Activated CD8-positive, alpha-beta memory T cell treated with anti-CD3 and anti-CD28 coated beads, Interleukin-2, amount 50 U/mL, for 1 hour (primary cell): Measurements from ENCODE around the gene BCO2.

ENCODE experiments used
- DNase-seq: peaks from one replicate; pipeline ENCODE4 v3.0.0-alpha.2; 2020; ENCODE audit errors: extremely low read depth

BCO2 gene

GRCh38 chr11:112216561-112217105 is 41.3 kb downstream of the BCO2 start:
- DNase-seq, result no peak

- DNase-seq, result peak; percentile 18
Measured at GRCh38 chr11:112219476-112220232, 44.3 kb downstream of the BCO2 start.

DNA sequence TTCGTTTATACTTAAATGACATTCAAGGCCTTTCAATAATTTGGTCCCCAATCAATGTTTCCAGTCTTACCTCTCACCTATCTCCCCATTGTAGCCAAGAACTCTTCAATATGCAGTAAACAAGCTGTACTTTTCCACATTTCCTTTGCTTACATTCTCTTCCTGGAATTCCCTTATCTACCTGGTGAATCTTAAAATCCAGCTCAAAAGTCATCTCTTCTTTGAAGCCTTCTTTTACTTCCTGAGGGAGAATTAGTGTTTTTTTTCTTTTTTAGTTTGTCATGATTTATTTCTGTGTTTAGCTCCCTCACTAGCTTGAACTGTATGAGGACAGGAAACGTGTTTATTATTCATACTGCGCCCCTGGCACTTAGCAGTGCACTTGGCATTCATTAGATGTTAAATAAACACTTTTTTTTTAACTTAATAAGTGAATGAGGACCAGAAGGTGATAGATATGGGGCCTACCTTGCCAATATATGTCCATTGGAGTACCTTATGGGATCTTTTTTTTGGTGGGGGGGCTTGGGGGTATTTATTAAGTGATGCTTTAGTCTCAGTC is 46.0 kb downstream of the BCO2 start:
- no peak for DNase-seq

- DNase-seq, result no peak
Measured at GRCh38 chr11:112222303-112222702, 47.0 kb downstream of the BCO2 start.

DNA sequence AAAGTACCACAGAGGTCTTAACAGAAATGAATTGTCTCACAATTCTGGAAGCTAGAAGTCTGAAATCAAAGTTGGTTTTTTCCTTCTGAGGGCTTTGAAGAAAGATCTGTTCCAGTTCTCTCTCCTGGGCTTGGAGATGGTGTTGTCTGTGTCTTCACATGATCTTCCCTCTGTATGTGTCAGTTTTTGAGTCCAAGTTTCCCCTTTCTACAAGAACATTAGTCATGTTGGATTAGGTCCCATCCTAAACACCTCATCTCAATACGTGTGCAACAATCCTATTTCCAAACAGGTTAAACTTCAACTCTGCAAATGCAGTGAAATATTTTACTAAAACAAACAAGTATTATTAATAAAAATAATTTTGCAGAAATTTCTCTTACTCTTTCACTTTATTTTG is 47.8 kb downstream of the BCO2 start:
- DNase-seq, result no peak

- DNase-seq, result no peak
Measured at GRCh38 chr11:112223754-112224532, 48.6 kb downstream of the BCO2 start.

- no peak for DNase-seq
Measured at GRCh38 chr11:112225753-112226061, 50.4 kb downstream of the BCO2 start.

DNA sequence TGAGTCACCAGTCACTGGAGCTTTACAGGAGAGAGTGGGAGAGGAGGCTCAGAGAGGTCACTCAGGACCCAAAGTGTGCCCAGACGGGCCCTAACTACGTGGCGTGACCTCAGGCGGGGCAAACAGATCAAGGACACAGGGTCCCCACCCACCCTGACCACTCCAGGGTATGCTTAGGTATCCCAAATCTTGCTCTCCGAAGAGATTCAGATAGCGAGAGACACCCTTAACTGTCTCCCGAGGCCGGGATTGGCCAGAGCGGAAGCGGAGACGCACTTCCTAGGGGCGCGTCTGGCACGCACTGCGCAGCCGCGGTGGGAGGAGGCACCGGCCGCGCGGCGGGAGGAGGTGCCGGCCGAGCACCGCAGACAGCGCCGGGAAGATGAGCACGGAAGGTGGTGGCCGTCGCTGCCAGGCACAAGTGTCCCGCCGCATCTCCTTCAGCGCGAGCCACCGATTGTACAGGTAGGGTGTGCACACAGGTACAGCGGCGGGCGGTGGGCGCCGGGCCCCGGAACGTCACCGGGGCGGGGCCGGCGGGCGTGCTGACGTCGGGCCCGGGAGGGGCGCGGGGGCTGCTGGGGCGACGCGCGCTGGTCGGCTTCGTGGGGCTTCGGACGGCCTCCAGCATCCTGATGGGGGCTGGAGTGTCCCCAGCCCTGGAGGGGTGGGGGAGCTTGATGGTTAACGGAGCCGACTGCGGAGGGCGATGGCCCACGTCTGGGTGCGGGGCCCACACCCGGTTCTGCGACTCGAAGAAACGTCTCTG is 50.9 kb downstream of the BCO2 start, which contains the start of gene PTS:
TSS of gene PTS (plus strand) at position 367 of the 769 bp plus-strand sequence. CDS start at position 383, 16 bp downstream.
- DNase-seq, result peak; percentile 53

DNA sequence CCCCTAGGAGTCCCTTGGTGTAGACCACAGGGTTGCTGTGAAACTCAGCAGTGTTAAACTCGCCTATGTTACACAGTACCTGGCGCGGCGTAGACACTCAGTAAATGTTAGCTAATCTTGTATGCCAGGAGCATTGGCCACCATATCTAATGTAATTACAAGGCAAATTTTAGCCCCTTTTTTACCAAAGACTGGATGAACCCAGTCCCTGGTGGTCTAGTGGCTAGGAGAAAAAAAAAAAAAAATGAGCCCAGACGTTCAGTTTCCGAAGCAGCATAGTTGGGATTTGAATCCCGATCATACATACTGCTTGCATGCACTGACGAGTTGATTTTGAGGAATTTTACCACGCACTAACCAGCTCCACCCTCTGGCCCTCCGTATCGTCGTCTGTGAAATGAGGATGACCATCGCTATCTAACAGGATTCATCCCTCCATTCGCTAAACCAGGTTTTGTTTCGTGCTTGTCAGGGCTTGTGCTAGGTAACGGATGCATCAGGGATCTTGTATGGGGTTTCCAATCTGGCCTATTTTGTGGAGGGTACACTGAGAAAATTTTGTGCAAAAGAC is 51.6 kb downstream of the BCO2 start:
- peak; percentile 14 for DNase-seq

- no peak for DNase-seq
Measured at GRCh38 chr11:112227471-112227870, 52.2 kb downstream of the BCO2 start.

DNA sequence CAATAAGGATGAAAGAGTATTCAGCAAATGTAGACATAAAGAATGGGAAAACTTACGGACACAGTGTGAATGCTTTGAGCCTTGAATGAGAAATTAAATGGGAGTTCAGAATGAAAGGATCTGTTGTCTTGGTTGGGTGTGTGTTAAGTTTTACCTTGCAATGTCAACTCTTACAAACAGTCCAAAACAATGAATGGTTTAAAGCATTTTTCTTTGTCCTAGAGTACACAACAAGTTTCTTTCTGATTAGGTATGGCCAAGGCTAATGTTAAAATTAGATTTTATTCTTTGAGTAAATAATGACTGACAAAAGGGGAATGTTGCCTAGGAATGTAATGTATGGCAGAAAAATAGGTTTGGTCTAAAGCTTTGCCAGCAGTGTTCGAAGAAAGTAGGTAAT is 53.4 kb downstream of the BCO2 start:
- no peak for DNase-seq

DNA sequence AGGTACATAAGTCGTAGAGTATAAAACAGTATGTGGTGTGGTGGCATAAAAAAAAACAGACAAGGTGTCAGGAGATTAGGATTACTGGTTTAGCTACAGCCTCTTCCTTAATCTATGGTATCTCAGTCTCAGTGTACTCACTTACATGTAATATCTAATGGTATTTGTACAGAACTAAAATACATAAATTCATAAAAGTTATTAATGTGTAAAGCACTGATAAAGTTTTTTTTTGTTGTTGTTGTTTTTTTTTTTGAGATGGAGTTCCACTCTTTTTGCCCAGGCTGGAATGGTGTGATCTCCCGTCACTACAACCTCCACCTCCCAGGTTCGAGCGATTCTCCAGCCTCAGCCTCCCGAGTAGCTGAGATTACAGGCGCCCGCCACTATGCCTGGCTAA is 53.8 kb downstream of the BCO2 start:
- no peak for DNase-seq

- no peak for DNase-seq
Measured at GRCh38 chr11:112229746-112230433, 54.6 kb downstream of the BCO2 start.

DNA sequence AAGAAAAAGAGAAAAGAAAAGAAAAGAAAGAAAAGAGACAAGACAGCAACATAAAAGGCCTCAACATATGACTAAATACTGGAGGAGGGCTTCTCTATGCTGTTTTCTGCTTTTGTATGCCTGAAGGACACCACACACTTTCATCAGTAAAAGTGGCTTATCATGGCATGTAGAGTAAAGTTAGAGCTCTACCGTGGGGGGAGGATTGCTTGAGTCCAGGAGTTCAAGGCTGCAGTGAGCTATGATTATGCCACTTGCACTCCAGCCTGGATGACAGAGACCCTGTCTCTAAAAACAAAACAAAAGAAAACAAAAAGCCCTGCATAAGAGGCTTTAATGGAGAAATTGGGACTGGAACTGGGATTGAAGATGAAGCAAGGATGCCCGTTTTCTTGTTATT is 56.6 kb downstream of the BCO2 start:
- no peak for DNase-seq

GRCh38 chr11:112235750-112236390 is 60.6 kb downstream of the BCO2 start:
- no peak for DNase-seq

DNA sequence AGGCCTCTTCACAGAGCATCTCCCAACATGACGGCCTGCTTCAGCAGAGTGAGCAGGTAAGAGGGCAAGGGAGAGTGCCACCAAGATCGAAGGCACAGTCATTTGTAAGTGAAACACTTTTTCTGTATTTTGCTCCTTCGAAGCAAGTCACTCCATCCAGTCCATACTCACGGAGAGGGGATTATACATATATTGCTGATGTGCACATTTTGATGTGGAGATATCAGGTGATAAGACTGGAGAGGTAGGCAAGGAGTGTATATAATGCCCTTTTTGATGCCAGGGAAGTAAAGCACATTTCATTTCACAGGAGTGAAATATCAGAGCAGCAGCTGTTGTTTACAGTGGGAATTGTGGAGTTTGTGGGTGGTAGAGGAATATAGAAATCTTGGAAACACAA is 62.1 kb downstream of the BCO2 start:
- no peak for DNase-seq

- no peak for DNase-seq
Measured at GRCh38 chr11:112238041-112238440, 62.7 kb downstream of the BCO2 start.

- no peak for DNase-seq
Measured at GRCh38 chr11:112241486-112241885, 66.2 kb downstream of the BCO2 start.

DNA sequence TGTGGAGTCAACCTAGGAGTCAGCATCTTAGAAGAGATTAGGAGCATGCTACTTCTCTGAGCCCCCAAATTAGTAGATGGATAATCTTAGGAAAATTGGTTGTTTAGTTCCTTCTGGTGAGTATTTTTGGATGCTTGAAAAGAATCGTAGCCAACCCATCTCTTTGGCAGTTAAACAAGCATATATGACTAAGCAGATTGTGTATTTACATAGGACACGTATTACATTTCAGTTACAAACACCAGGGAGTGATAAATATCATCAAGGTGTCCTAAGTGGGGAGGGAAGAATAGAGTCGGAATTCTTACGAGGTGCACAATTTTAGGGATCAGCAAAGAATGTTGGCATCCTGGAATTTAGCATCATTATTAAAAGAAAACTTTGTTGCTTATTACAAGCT is 71.9 kb downstream of the BCO2 start:
- no peak for DNase-seq

- no peak for DNase-seq
Measured at GRCh38 chr11:112248201-112248600, 72.9 kb downstream of the BCO2 start.
